T-helper 17 cell (primary cell): ENCODE data around the gene ANO1. TPM values are rescaled to one million over a fixed set of nuclear protein-coding genes. Genes with fewer than 3 reads are reported as not detected.
"Not testable (repeated sequence)": the region's sequence is repeated elsewhere in the genome, so short reads cannot be mapped to it uniquely, and the experiment has no call there.

Experiments used
- ATAC-seq: fragments of 150-1000 bp; cut with Tn5 transposase; 2 replicates; pipeline ENCODE4 v1.10.0; 2021; ENCODE audit warnings: mild to moderate bottlenecking, moderate library complexity
- DNase-seq, 3 donors: peaks; one replicate each; pipeline versions ENCODE4 v3.0.0 to v3.0.0-alpha.2; 2020 to 2021
- H3K9me3 ChIP-seq: one replicate; pipeline ENCODE4 v1.7.0; 2013; ENCODE audit warnings: low read length, mild to moderate bottlenecking; ENCODE audit not compliant: control insufficient read depth, poor library complexity, severe bottlenecking
- H3K27ac Mint-ChIP-seq: one replicate; pipeline ENCODE4 v1.8.0; 2022; ENCODE audit warnings: mild to moderate bottlenecking, moderate library complexity, mixed read lengths
- H3K27me3 Mint-ChIP-seq: one replicate; pipeline ENCODE4 v1.8.0; 2022; ENCODE audit warnings: mixed read lengths
- H3K36me3 Mint-ChIP-seq: one replicate; pipeline ENCODE4 v1.8.0; 2022; ENCODE audit warnings: low read depth, mixed read lengths
- H3K4me1 Mint-ChIP-seq: one replicate; pipeline ENCODE4 v1.8.0; 2022; ENCODE audit warnings: mild to moderate bottlenecking, mixed read lengths
- H3K4me3 Mint-ChIP-seq: one replicate; pipeline ENCODE4 v1.8.0; 2022; ENCODE audit warnings: mild to moderate bottlenecking, moderate library complexity, mixed read lengths
- total RNA-seq, 4 donors: library from RNA in 2 of 4; stranded (reverse) in 2 of 4; gene quantifications; one replicate each; pipeline ENCODE4 v1.2.3 and lab custom pipeline; 2022 to 2026

ANO1 gene
- total RNA-seq = under 1 TPM in 1 of 2 donors, not detected in 1; 0.34 TPM
- 0 reads per million in 2 donors for total RNA-seq (lab: John Stamatoyannopoulos, UW)

- Mint-ChIP-seq H3K4me3 (no peak within 1 kb of the TSS), H3K27me3 (peaks cover 67% of the 10 kb centered on the region), H3K4me1 (no peaks in the 10 kb centered on the region), H3K36me3 (no peaks in the 10 kb centered on the region), H3K27ac (no peak within 1 kb of the TSS)
- no peaks in the 10 kb centered on the region for H3K9me3 ChIP-seq
- ATAC-seq = no peak
- no peak for DNase-seq
Measured at GRCh38 chr11:70078095-70078780, at the start of gene ANO1. TSS of gene ANO1 (plus strand) at chr11:70078317. CDS start at chr11:70078607, 290 bp downstream.

DNA sequence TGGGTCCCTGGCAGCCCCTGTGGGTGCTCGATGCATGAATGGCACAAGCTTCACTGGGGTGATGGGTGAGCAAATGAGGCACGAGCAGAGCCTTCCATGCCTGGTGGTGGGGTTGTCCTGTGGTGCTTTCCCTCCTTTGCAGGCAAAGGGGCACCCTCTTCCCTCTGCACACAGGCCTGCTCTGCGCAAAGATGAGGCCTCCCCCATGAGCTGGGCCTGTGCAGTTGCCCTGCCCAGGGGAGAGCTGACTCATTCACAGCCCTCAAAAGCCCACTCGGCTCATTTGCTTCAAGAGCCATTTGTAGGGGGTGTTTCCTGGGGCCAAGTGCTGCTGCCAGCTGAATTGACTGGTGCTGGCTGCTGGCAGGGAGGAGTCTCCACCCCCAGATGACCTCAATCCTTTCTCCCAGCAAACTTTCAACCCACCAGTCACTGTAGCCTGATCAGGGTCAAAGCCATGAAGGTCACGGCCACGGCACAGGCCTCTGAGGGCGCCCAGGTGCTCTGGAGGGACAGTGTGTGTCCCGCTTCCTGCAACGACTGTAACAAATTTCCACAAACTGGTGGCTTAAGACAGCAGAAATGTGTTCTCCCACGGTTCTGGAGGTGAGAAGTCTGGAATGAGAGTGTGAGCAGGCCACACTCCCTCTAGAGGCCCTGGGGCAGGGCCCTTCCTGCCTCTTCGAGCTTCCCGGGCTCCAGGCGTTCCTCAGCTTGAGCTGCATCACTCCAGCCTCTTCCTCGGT lies 48.8 kb upstream of the ANO1 start:
- Mint-ChIP-seq H3K27me3 (peaks cover 25% of the 10 kb centered on the region), H3K4me1 (peaks cover 2% of the 10 kb centered on the region)

DNA sequence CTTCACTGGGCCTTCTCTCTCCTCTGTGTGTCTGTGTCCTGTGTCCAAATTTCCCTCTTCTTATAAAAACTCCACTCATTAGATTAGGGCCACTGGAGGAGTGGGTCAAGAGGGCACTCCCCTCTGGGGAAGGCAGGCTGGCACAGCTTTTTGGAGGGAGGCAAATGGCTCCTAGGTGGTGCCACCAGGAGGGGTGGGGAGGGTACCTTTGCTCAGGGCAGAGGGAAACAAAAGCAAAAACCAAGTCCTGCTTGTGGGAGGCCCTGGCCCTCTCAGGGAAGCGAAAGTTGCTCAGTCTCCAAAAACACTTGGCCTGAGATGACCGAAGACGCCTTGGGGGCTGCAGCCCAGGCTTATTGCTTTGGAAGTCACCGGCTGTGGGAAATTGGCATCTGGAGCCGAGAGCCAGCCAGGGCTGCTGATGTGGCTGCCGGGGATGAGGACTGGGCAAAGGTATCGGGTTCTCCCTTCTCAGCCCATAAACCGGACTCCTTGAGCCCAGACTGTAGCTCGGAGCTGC lies 48.2 kb upstream of the ANO1 start:
- Mint-ChIP-seq H3K36me3 (no peaks in the 10 kb centered on the region), H3K27ac (no peak overlapping the region), H3K4me1 (peaks cover 2% of the 10 kb centered on the region), H3K4me3 (no peak overlapping the region), H3K27me3 (peaks cover 26% of the 10 kb centered on the region)
- DNase-seq = no peak
- no peaks in the 10 kb centered on the region for H3K9me3 ChIP-seq
- ATAC-seq = no peak

More for the DNA sequence above, 48.8 kb upstream of the ANO1 start:
- no peak for DNase-seq
- no peak for ATAC-seq
- no peak overlapping the region for H3K4me3 Mint-ChIP-seq
- H3K27ac Mint-ChIP-seq = no peak overlapping the region
- H3K9me3 ChIP-seq = no peaks in the 10 kb centered on the region
- no peaks in the 10 kb centered on the region for H3K36me3 Mint-ChIP-seq

DNA sequence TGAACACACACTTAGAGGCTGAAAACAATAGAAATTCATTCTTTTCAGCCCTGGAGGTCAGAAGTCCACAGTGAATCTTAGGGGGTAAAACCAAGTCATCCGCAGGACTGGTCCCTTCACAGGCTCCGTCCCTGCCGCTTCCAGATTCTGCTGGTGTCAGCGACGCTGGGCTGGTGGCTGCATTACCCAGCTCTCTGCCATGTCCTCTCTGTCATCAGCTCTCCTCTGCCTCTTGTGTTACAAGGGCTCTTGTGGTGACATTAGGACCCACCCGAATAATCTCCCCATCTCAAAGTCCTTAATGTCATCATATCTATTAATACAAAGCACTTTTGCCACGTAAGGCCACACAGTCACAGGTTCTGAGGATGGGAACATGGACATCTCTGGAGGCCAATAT lies 47.7 kb upstream of the ANO1 start:
- Mint-ChIP-seq H3K27ac (no peak overlapping the region), H3K27me3 (peaks cover 26% of the 10 kb centered on the region), H3K36me3 (no peaks in the 10 kb centered on the region), H3K4me1 (peaks cover 2% of the 10 kb centered on the region), H3K4me3 (no peak overlapping the region)
- ATAC-seq = no peak
- DNase-seq = no peak
- H3K9me3 ChIP-seq = no peaks in the 10 kb centered on the region

DNA sequence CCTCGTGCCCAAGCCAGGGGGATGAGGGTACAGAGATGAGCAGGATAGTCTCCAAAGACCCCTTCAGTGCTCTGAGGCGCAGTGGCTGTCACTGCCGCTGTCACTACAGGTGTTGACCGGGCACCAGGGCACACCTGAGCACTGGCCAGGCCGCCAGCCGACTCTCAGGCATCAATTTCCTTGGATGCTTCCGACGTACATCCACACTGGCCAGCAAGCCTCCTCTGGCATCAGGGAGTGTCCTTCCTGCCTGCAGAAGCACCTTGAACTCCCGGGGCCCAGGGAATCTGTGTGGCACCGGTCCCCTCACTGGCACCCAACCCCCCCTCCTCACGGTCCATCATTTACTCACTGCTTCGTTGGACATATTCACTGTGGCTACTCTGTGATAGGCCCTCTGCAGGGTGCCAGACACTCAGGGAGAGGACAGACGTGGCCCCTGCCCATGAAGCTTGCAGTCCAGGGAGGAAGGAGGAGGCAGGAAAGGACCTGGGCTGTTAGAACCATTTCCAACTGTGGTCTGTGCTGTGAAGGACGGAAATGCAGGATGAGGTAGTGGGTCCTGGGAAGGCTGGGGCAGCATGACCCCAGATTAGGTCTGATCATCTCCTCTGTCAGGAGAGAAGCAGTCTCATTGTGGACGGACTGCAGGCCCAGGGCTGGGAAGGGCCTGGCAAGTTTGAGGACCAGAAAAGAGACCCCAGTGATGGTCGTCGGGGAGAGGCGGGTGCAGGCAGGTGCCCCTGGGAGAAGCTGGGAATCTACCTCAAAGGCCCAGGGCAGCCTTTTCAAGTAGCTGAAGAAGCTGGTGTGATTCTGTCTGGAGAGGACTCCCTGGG lies 46.3 kb upstream of the ANO1 start:
- H3K27ac Mint-ChIP-seq = no peak overlapping the region
- ATAC-seq (no peak), DNase-seq (no peak)
- H3K4me3 Mint-ChIP-seq = no peak overlapping the region
- no peaks in the 10 kb centered on the region for H3K36me3 Mint-ChIP-seq
- H3K4me1 Mint-ChIP-seq = peaks cover 2% of the 10 kb centered on the region
- H3K9me3 ChIP-seq = no peaks in the 10 kb centered on the region
- peaks cover 26% of the 10 kb centered on the region for H3K27me3 Mint-ChIP-seq

DNA sequence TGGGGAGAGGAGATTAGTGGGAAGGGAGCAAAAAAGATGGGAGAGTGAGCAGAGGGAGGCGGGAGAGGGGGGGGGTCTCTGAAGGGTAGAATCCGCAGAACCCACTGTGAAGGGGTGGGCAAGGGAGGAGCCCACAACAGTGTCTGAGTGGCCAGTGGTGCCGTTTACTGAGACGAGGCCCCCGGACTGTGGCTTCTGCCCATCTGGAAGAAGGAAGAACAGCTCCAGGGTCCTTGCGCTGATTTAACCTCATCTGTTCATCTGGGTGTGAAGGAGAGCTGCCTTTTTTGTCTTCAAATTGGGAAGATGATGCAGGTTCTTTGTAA lies 45.7 kb upstream of the ANO1 start:
- H3K9me3 ChIP-seq = no peaks in the 10 kb centered on the region
- H3K27me3 Mint-ChIP-seq = peaks cover 26% of the 10 kb centered on the region
- H3K4me3 Mint-ChIP-seq = no peak overlapping the region
- H3K4me1 Mint-ChIP-seq = peaks cover 2% of the 10 kb centered on the region
- H3K27ac Mint-ChIP-seq = no peak overlapping the region
- no peak for ATAC-seq
- H3K36me3 Mint-ChIP-seq = peaks cover 2% of the 10 kb centered on the region
- DNase-seq = no peak

DNA sequence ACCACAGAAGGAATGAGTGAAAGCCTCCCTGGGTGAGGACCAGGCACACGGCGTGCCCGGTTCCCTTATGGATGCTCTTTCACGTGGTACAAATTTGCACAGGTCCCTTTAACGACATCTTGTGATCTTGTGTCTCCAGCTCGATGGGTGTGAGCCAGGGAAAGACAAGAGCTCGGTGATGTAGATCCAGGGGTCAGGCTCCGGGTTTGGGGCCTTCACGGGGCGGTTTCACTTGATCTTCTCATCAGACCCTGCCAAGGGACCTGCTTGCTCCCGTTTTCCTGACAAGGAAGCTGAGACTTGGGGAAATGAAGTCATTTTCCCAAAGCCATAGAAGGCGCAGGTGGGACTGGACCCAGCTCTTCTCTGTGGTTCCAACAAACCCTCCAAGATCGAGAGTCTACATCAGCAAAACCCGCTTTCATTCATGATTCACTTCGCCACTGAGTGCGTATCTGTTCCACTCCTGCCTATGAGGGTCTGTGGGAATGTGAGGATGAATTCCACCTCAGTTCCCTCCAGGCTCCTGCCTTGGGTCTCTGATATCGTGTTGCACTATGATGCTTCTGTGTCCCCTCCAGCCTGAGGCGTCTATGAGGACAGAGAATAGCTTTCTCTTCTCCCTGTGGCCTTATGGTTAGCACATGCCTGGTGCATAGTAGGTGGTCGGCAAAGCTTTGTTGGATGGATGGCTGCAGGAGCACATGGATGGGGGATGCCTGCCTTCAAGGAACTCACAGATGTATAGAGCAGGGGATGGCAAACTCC lies 45.0 kb upstream of the ANO1 start:
- Mint-ChIP-seq H3K4me3 (no peak overlapping the region), H3K27ac (no peak overlapping the region), H3K36me3 (peaks cover 2% of the 10 kb centered on the region), H3K4me1 (peaks cover 2% of the 10 kb centered on the region), H3K27me3 (peaks cover 26% of the 10 kb centered on the region)
- ATAC-seq (no peak), DNase-seq (no peak)
- no peaks in the 10 kb centered on the region for H3K9me3 ChIP-seq

- Mint-ChIP-seq H3K36me3 (peaks cover 2% of the 10 kb centered on the region), H3K27me3 (peaks cover 26% of the 10 kb centered on the region), H3K27ac (no peak overlapping the region), H3K4me1 (peaks cover 2% of the 10 kb centered on the region), H3K4me3 (no peak overlapping the region)
- H3K9me3 ChIP-seq = no peaks in the 10 kb centered on the region
- no peak for ATAC-seq
- DNase-seq = no peak
Measured at GRCh38 chr11:70033711-70034070, 44.4 kb upstream of the ANO1 start.

GRCh38 chr11:70034740-70035365 lies 43.3 kb upstream of the ANO1 start:
- no peak for ATAC-seq
- no peaks in the 10 kb centered on the region for H3K9me3 ChIP-seq
- DNase-seq = no peak
- Mint-ChIP-seq H3K4me1 (peaks cover 2% of the 10 kb centered on the region), H3K36me3 (peaks cover 2% of the 10 kb centered on the region), H3K4me3 (no peak overlapping the region), H3K27ac (no peak overlapping the region), H3K27me3 (peaks cover 29% of the 10 kb centered on the region)

- H3K4me3 Mint-ChIP-seq, H3K4me1 Mint-ChIP-seq, H3K9me3 ChIP-seq, ATAC-seq, DNase-seq, H3K27ac Mint-ChIP-seq, H3K36me3 Mint-ChIP-seq: not testable (repeated sequence)
- peaks cover 36% of the 10 kb centered on the region for H3K27me3 Mint-ChIP-seq
Measured at GRCh38 chr11:70035665-70036064, 42.5 kb upstream of the ANO1 start.

GRCh38 chr11:70036971-70037882 lies 40.9 kb upstream of the ANO1 start:
- no peak for DNase-seq
- Mint-ChIP-seq H3K27me3 (peaks cover 29% of the 10 kb centered on the region), H3K36me3 (peaks cover 2% of the 10 kb centered on the region)

More at GRCh38 chr11:70036971-70037882, 40.9 kb upstream of the ANO1 start:
- peaks cover 2% of the 10 kb centered on the region for H3K4me1 Mint-ChIP-seq
- no peak overlapping the region for H3K4me3 Mint-ChIP-seq
- no peaks in the 10 kb centered on the region for H3K9me3 ChIP-seq
- no peak overlapping the region for H3K27ac Mint-ChIP-seq
- ATAC-seq = no peak
